ENCODE measurements around the gene VMAC.

Gene VMAC

DNA sequence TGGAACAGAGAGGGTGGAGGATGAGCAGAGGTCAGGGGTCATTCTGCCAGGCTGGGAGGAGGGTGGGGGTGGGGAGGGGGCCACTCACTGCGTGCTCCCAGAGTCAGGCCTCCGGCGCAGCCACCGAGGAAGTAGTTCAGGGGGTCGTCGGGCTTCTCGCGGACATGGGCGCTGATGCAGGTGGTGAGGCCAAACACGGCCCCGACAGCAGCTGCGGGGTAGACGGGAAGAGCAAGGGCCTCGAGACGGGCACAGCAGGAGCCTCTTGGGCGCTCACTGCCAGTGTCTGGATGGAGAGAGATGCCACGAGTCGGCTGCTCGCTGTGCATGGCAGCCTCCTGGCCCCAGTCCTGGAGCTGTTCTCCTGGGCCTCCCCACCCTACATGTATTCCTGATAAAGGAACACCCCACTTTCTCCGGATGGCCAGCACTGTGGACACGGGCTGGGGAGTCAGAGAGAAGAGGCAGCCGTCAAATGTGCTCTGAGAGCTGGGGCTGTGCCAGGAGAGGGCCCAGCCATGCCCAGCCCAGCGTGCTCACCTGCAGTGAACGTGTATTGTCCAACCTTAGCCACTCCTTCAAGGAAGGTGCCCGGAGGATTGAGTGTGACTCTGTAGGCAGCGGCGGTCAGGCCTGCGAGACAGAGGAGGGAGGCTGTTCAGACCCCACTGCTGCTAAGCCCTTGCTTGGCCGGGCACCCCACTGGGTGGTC, 8.2 kb upstream of the VMAC start:
- Histone ChIP-seq H3K4ac (ENCODE audit: low read length) (no peak overlapping the region), H3K36me3 (replicated peaks in 1 of 2; ENCODE audit: control insufficient read depth in 2 of 2, insufficient read depth in 2 of 2, low read length in 2 of 2) (peaks cover 19 to 33% of the 10 kb centered on the region in 2 donors), H3K27me3 (ENCODE audit: control insufficient read depth in 3 of 3, insufficient read depth in 3 of 3, low read depth in 1 of 3, low read length in 3 of 3) (no peaks in the 10 kb centered on the region), H3K79me1 (ENCODE audit: low read depth, low read length) (peaks cover 8% of the 10 kb centered on the region), H3K9me3 (replicated peaks in 1 of 2; ENCODE audit: control insufficient read depth in 2 of 2, insufficient read depth in 1 of 2, low read depth in 1 of 2, low read length in 2 of 2) (no peaks in the 10 kb centered on the region), H3K23ac (ENCODE audit: low read depth, low read length, poor library complexity) (no peak overlapping the region), H4K8ac (ENCODE audit: low read depth, low read length) (no peak overlapping the region), H3K14ac (ENCODE audit: low read length) (no peak overlapping the region), H2BK5ac (ENCODE audit: low read length) (no peak overlapping the region), H2BK12ac (ENCODE audit: low read length) (no peak overlapping the region), H2BK120ac (ENCODE audit: low read depth, low read length) (no peak overlapping the region), H3K4me2 (ENCODE audit: insufficient read depth, low read length, poor library complexity, severe bottlenecking) (no peak overlapping the region), H3K9ac (ENCODE audit: low read depth, low read length, poor library complexity) (no peak overlapping the region), H3K4me1 (ENCODE audit: control insufficient read depth in 2 of 2, insufficient read depth in 1 of 2, low read depth in 1 of 2, low read length in 2 of 2) (peaks cover 3 to 5% of the 10 kb centered on the region in 2 donors), H2AK5ac (ENCODE audit: low read depth, low read length) (no peak overlapping the region), H4K91ac (ENCODE audit: low read depth, low read length, poor library complexity) (no peak overlapping the region), H3K18ac (ENCODE audit: low read length) (no peak overlapping the region), H2BK15ac (ENCODE audit: low read length) (no peak overlapping the region), H2AFZ (ENCODE audit: low read length) (no peak overlapping the region), H3K27ac (replicated peaks; ENCODE audit: low read length) (no peak overlapping the region), H3K4me3 (ENCODE audit: low read length in 2 of 2) (no peak overlapping the region)
- no peak for DNase-seq (ENCODE audit: low spot score)
- no CpG with 5 or more reads among the region's 29 CpGs for WGBS, 2 donors (ENCODE audit: extremely low coverage in 2 of 2, insufficient read length in 2 of 2, insufficient replicate concordance in 1 of 2)

- H3K27me3 ChIP-seq (ENCODE audit: control insufficient read depth in 3 of 3, insufficient read depth in 3 of 3, low read depth in 1 of 3, low read length in 3 of 3) = no peaks in the 10 kb centered on the region
- no peak overlapping the region for H3K4ac ChIP-seq (ENCODE audit: low read length)
- H3K36me3 ChIP-seq (replicated peaks in 1 of 2; ENCODE audit: control insufficient read depth in 2 of 2, insufficient read depth in 2 of 2, low read length in 2 of 2) = peaks cover 19 to 33% of the 10 kb centered on the region in 2 donors
- H3K4me2 ChIP-seq (ENCODE audit: insufficient read depth, low read length, poor library complexity, severe bottlenecking) = no peak overlapping the region
- WGBS, 2 donors (ENCODE audit: extremely low coverage in 2 of 2, insufficient read length in 2 of 2, insufficient replicate concordance in 1 of 2) = no CpG with 5 or more reads among the region's 30 CpGs
- peak overlapping the region; percentile 82 for H2BK5ac ChIP-seq (ENCODE audit: low read length)
- peak overlapping the region; percentile 44 for H3K9ac ChIP-seq (ENCODE audit: low read depth, low read length, poor library complexity)
- H2AK5ac ChIP-seq (ENCODE audit: low read depth, low read length) = peak overlapping the region; percentile 56
- no peaks in the 10 kb centered on the region for H3K9me3 ChIP-seq (replicated peaks in 1 of 2; ENCODE audit: control insufficient read depth in 2 of 2, insufficient read depth in 1 of 2, low read depth in 1 of 2, low read length in 2 of 2)
- no peak overlapping the region for H2BK15ac ChIP-seq (ENCODE audit: low read length)
- H2BK120ac ChIP-seq (ENCODE audit: low read depth, low read length) = peak overlapping the region; percentile 24
- no peak overlapping the region for H4K8ac ChIP-seq (ENCODE audit: low read depth, low read length)
- H3K23ac ChIP-seq (ENCODE audit: low read depth, low read length, poor library complexity) = no peak overlapping the region
- H4K91ac ChIP-seq (ENCODE audit: low read depth, low read length, poor library complexity) = no peak overlapping the region
- H3K14ac ChIP-seq (ENCODE audit: low read length) = no peak overlapping the region
- peaks cover under 1 to 1% of the 10 kb centered on the region in 2 donors for H3K4me1 ChIP-seq (ENCODE audit: control insufficient read depth in 2 of 2, insufficient read depth in 1 of 2, low read depth in 1 of 2, low read length in 2 of 2)
- no peak overlapping the region for H2AFZ ChIP-seq (ENCODE audit: low read length)
- H3K4me3 ChIP-seq (ENCODE audit: low read length in 2 of 2) = no peak overlapping the region
- H2BK12ac ChIP-seq (ENCODE audit: low read length) = no peak overlapping the region
- no peak overlapping the region for H3K27ac ChIP-seq (replicated peaks; ENCODE audit: low read length)
- no peak overlapping the region for H3K18ac ChIP-seq (ENCODE audit: low read length)
- peaks cover 8% of the 10 kb centered on the region for H3K79me1 ChIP-seq (ENCODE audit: low read depth, low read length)
- no peak for DNase-seq (ENCODE audit: low spot score)
Measured at GRCh38 chr19:5897189-5897969, 7.3 kb upstream of the VMAC start.

DNA sequence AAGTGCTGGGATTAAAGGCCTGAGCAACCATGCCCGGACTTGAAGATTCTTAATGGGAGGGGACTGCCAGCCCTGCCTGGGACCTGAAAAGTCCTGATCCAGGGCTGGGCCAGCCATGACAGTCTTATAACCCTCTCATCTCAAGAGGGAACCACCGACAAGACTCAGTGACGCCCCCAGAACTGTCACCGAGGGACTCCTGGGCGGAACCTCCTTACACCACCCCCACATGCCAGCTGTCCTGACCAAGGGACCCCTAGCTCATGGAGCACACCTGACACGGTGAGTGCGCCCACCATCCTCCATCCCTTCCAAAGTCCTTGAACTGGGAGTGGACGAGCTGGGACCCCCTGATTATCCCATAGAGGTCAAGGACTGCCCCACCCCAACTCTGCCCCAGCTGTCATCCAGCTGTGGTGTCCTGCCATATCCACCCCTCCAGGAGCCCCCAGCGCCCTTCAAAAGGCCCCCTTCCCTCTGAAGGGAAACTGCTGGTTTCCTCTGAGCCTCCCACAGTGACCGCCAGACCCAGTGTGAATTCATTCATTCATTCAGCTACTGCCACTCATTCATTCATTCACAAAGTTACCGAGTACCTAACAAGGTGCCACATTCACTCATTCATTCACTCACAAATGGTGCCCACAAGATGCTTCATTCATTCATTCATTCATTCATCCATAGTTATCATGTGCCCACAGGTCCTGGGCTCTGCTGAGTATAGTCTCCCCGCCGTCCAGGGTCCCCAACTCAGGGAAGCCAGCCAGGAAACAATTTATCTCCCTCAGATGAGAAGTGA, 4.7 kb upstream of the VMAC start:
- Histone ChIP-seq H3K9me3 (replicated peaks in 1 of 2; ENCODE audit: control insufficient read depth in 2 of 2, insufficient read depth in 1 of 2, low read depth in 1 of 2, low read length in 2 of 2) (no peaks in the 10 kb centered on the region), H3K23ac (ENCODE audit: low read depth, low read length, poor library complexity) (no peak overlapping the region), H3K9ac (ENCODE audit: low read depth, low read length, poor library complexity) (no peak overlapping the region), H2BK15ac (ENCODE audit: low read length) (no peak overlapping the region), H4K8ac (ENCODE audit: low read depth, low read length) (no peak overlapping the region), H2BK12ac (ENCODE audit: low read length) (no peak overlapping the region), H3K4ac (ENCODE audit: low read length) (no peak overlapping the region), H3K27me3 (ENCODE audit: control insufficient read depth in 3 of 3, insufficient read depth in 3 of 3, low read depth in 1 of 3, low read length in 3 of 3) (no peaks in the 10 kb centered on the region), H2AFZ (ENCODE audit: low read length) (no peak overlapping the region), H2AK5ac (ENCODE audit: low read depth, low read length) (no peak overlapping the region), H3K14ac (ENCODE audit: low read length) (no peak overlapping the region), H3K79me1 (ENCODE audit: low read depth, low read length) (peaks cover 16% of the 10 kb centered on the region), H4K91ac (ENCODE audit: low read depth, low read length, poor library complexity) (no peak overlapping the region), H3K18ac (ENCODE audit: low read length) (no peak overlapping the region), H3K27ac (replicated peaks; ENCODE audit: low read length) (no peak overlapping the region), H3K4me2 (ENCODE audit: insufficient read depth, low read length, poor library complexity, severe bottlenecking) (no peak overlapping the region), H3K4me3 (ENCODE audit: low read length in 2 of 2) (no peak overlapping the region), H2BK120ac (ENCODE audit: low read depth, low read length) (no peak overlapping the region), H3K4me1 (ENCODE audit: control insufficient read depth in 2 of 2, insufficient read depth in 1 of 2, low read depth in 1 of 2, low read length in 2 of 2) (peaks cover 2 to 4% of the 10 kb centered on the region in 2 donors), H2BK5ac (ENCODE audit: low read length) (no peak overlapping the region), H3K36me3 (replicated peaks in 1 of 2; ENCODE audit: control insufficient read depth in 2 of 2, insufficient read depth in 2 of 2, low read length in 2 of 2) (peaks cover 19 to 33% of the 10 kb centered on the region in 2 donors)
- DNase-seq (ENCODE audit: low spot score) = no peak
- no CpG with 5 or more reads among the region's 13 CpGs for WGBS, 2 donors (ENCODE audit: extremely low coverage in 2 of 2, insufficient read length in 2 of 2, insufficient replicate concordance in 1 of 2)

- WGBS, 2 donors (ENCODE audit: extremely low coverage in 2 of 2, insufficient read length in 2 of 2, insufficient replicate concordance in 1 of 2) = no CpG with 5 or more reads among the region's 8 CpGs
- H4K91ac ChIP-seq (ENCODE audit: low read depth, low read length, poor library complexity) = no peak overlapping the region
- no peak overlapping the region for H3K4me2 ChIP-seq (ENCODE audit: insufficient read depth, low read length, poor library complexity, severe bottlenecking)
- H2BK12ac ChIP-seq (ENCODE audit: low read length) = no peak overlapping the region
- H3K23ac ChIP-seq (ENCODE audit: low read depth, low read length, poor library complexity) = no peak overlapping the region
- no peak overlapping the region for H3K18ac ChIP-seq (ENCODE audit: low read length)
- no peak overlapping the region for H2AFZ ChIP-seq (ENCODE audit: low read length)
- no peak overlapping the region for H3K4ac ChIP-seq (ENCODE audit: low read length)
- H3K9ac ChIP-seq (ENCODE audit: low read depth, low read length, poor library complexity) = no peak overlapping the region
- no peak overlapping the region for H3K4me3 ChIP-seq (ENCODE audit: low read length in 2 of 2)
- H2BK5ac ChIP-seq (ENCODE audit: low read length) = no peak overlapping the region
- no peak overlapping the region for H2AK5ac ChIP-seq (ENCODE audit: low read depth, low read length)
- H3K36me3 ChIP-seq (replicated peaks in 1 of 2; ENCODE audit: control insufficient read depth in 2 of 2, insufficient read depth in 2 of 2, low read length in 2 of 2) = peaks cover 11 to 24% of the 10 kb centered on the region in 2 donors
- H3K4me1 ChIP-seq (ENCODE audit: control insufficient read depth in 2 of 2, insufficient read depth in 1 of 2, low read depth in 1 of 2, low read length in 2 of 2) = peaks cover 4 to 5% of the 10 kb centered on the region in 2 donors
- H3K9me3 ChIP-seq (replicated peaks in 1 of 2; ENCODE audit: control insufficient read depth in 2 of 2, insufficient read depth in 1 of 2, low read depth in 1 of 2, low read length in 2 of 2) = no peaks in the 10 kb centered on the region
- H4K8ac ChIP-seq (ENCODE audit: low read depth, low read length) = no peak overlapping the region
- no peaks in the 10 kb centered on the region for H3K27me3 ChIP-seq (ENCODE audit: control insufficient read depth in 3 of 3, insufficient read depth in 3 of 3, low read depth in 1 of 3, low read length in 3 of 3)
- H3K79me1 ChIP-seq (ENCODE audit: low read depth, low read length) = peaks cover 16% of the 10 kb centered on the region
- H3K27ac ChIP-seq (replicated peaks; ENCODE audit: low read length) = no peak overlapping the region
- no peak for DNase-seq (ENCODE audit: low spot score)
- no peak overlapping the region for H3K14ac ChIP-seq (ENCODE audit: low read length)
- no peak overlapping the region for H2BK120ac ChIP-seq (ENCODE audit: low read depth, low read length)
- no peak overlapping the region for H2BK15ac ChIP-seq (ENCODE audit: low read length)
Measured at GRCh38 chr19:5900976-5901375, 3.7 kb upstream of the VMAC start.
